HUES64 (cell line): Measurements from ENCODE around the gene RAX.
"Not testable (repeated sequence)": the region's sequence is repeated elsewhere in the genome, so short reads cannot be mapped to it uniquely, and the experiment has no call there.

Experiments used
- H3K27ac ChIP-seq: 2 replicates; pipeline ENCODE4 v1.7.0; 2013; ENCODE audit warnings: low read depth, low read length, inconsistent platforms
- H3K27me3 ChIP-seq: 2 replicates; pipeline ENCODE4 v1.6.1; 2013; ENCODE audit warnings: mild to moderate bottlenecking, low read length; ENCODE audit not compliant: insufficient read depth
- H3K36me3 ChIP-seq: 2 replicates; pipeline ENCODE4 v1.6.1; 2013; ENCODE audit warnings: mild to moderate bottlenecking, low read length; ENCODE audit not compliant: insufficient read depth
- H3K4me1 ChIP-seq: 2 replicates; pipeline ENCODE4 v1.6.1; 2013; ENCODE audit warnings: mild to moderate bottlenecking, low read length, moderate library complexity; ENCODE audit not compliant: insufficient read depth
- H3K4me3 ChIP-seq: 2 replicates; pipeline ENCODE4 v1.5.1; 2013; ENCODE audit warnings: mild to moderate bottlenecking, low read length, moderate library complexity
- H3K9ac ChIP-seq: 2 replicates; pipeline ENCODE4 v1.6.1; 2013; ENCODE audit warnings: mild to moderate bottlenecking, low read depth, low read length
- H3K9me3 ChIP-seq: 2 replicates; pipeline ENCODE4 v1.6.1; 2013; ENCODE audit warnings: low read depth, low read length; ENCODE audit not compliant: insufficient read depth
- WGBS: fragments of 150-250, 120-280 bp; methylation state at CpG from one replicate; pipeline ENCODE4 v1.1.7; 2013; ENCODE audit warnings: missing lambda C conversion rate; 5-methylcytosine and 5-hydroxymethylcytosine counted together

Gene RAX

DNA sequence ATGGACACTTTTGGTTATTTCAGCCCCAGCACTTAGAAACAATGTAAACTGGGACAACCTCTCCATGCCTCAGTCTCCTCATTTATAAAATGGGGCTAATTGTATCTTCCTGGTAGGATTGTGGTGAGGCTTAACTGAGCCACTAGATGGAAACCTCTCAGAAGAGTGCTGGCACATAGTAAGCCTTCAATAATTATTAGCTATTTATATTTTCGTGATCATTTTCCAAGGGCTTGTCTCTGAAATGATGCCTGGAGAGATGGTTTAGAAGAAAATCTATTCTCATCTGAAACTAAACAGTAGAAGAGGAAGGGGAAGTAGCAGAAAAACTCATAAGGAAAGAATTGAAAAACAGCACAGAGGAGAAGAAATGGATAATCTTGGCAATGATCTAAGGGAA lies 6.8 kb downstream of the RAX start:
- no CpG with 5 or more reads among the region's 1 CpG for WGBS
- peaks cover 21% of the 10 kb centered on the region for H3K4me1 ChIP-seq
- H3K36me3 ChIP-seq = no peaks in the 10 kb centered on the region
- no peak overlapping the region for H3K9ac ChIP-seq
- peaks cover 89% of the 10 kb centered on the region for H3K27me3 ChIP-seq
- H3K4me3 ChIP-seq = no peak overlapping the region
- no peaks in the 10 kb centered on the region for H3K9me3 ChIP-seq
- H3K27ac ChIP-seq = no peak overlapping the region

DNA sequence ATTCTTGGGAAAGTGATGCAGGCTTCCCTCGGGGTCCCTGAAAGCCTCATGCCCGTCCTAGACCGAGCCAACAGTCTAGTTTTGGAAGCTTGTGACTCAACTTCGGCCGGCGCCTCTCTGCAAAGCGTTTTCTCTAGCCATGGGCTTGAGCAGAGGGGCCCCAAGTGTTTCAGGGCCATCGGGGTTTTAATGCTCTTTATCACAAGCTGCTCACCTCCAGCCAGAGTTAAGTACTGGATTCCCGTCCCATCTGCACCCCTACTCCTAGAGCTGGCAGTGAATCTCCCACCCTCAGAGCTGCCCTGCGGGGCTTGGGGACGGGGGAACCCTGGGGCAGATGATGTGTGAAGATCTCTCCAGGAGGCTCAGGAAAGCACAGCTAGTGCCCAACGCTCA lies 7.3 kb downstream of the RAX start:
- 22% methylated on average over 12 of the region's 12 CpGs for WGBS
- Histone ChIP-seq H3K36me3 (no peaks in the 10 kb centered on the region), H3K27ac (no peak overlapping the region), H3K4me1 (peaks cover 17% of the 10 kb centered on the region), H3K9ac (no peak overlapping the region), H3K27me3 (peaks cover 85% of the 10 kb centered on the region), H3K4me3 (no peak overlapping the region), H3K9me3 (no peaks in the 10 kb centered on the region)

DNA sequence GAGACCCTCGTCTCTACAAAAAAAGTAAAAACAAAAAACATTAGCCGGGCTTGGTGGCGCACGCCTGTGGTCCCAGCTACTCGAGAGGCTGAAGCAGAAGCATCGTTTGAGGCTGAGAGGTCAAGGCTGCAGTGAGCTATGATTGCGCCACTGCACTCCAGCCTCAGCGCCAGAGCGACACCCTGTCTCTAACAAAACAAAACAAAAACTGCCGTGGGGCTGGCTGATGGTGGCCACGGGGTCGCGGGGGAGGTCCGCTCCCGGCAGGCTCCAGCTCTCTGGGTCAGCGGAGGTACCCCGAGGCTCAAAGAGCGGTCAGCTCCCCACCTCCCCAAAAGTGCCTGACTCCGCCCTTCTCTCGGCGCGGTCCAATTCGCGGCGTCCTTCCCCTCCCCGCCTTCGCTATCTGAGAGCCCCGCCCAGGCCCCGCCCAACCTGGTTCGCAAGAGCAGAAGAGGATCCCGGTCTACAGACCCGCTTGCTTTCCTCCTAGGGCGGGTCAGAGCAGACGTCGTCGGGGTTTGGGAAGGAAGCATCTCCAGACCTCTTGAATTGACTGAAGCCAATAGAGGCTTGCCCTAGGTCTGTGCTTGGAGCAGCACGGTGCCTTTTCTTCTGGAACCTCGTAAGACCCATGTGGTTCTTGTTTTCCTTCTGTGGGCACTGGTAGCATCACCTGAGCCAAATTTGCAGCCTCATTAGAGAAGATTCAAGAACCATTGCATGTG lies 7.8 kb downstream of the RAX start:
- no peaks in the 10 kb centered on the region for H3K9me3 ChIP-seq
- no peak overlapping the region for H3K27ac ChIP-seq
- peaks cover 11% of the 10 kb centered on the region; the same call in 1 of the 2 replicates for H3K4me1 ChIP-seq
- peaks cover 80% of the 10 kb centered on the region for H3K27me3 ChIP-seq
- no peaks in the 10 kb centered on the region for H3K36me3 ChIP-seq
- H3K9ac ChIP-seq = no peak overlapping the region
- H3K4me3 ChIP-seq = peak overlapping the region; percentile 53
- 3% methylated on average over 38 of the region's 38 CpGs for WGBS

DNA sequence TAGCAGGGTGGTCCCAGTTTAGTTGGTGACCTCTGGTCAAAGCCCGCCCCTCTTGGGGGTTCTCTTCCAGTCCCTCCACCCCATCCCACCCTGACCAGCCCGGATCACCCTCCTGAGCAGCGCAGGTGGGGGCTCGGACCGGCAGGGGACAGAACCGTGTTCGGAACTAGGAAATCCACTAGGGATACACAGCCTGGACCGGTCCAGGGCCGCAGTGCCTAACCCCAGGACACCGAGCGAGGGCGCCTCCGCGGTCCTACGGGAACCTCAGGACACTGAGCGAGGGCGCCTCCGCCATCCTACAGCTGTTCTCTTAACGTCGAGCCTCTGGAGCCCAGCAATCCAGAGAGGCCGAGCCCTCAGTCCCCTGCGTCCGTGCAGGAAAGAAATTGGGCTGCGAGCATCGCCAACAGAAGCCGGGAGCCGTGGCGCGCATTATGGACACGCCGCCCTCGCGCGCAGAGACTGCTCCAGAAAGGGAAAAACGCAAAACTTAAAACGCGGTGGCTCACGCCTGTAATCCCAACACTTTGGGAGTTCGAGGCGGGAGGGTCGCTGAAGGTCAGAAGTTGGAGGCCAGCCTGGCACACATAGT lies 8.5 kb downstream of the RAX start:
- Histone ChIP-seq H3K27me3 (peaks cover 76% of the 10 kb centered on the region), H3K9me3 (no peaks in the 10 kb centered on the region), H3K4me1 (peaks cover 8% of the 10 kb centered on the region; the same call in 1 of the 2 replicates), H3K27ac (no peak overlapping the region), H3K36me3 (no peaks in the 10 kb centered on the region), H3K9ac (no peak overlapping the region), H3K4me3 (peak overlapping the region; percentile 53)
- WGBS = 6% methylated on average over 41 of the region's 41 CpGs

DNA sequence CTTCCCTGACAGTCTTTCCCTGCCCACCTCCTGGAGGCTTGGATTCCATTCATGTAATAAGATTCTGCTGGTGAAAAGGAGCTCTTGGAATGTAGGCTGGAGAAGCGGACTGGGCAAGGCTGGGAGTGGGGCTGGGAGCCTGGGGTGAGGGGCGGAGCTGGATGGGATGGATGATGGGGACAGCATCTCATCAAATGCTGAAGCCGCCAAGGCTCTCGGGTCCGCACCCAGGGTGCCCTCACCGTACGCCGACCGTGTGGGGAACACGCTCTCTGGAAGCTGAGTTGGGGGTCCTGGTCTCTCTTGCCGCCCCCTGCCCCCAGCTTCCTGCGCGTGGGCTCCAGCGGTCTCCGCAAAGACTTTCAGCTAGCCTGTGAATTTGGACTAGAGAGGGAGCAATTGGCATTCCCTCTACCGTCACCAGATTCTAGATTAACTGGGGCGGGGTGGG lies 9.1 kb downstream of the RAX start:
- Histone ChIP-seq H3K4me1 (peaks cover 8% of the 10 kb centered on the region; the same call in 1 of the 2 replicates), H3K4me3 (no peak overlapping the region), H3K36me3 (no peaks in the 10 kb centered on the region), H3K9ac (no peak overlapping the region), H3K27ac (no peak overlapping the region), H3K9me3 (no peaks in the 10 kb centered on the region), H3K27me3 (peaks cover 70% of the 10 kb centered on the region)
- 5% methylated on average over 15 of the region's 17 CpGs for WGBS

DNA sequence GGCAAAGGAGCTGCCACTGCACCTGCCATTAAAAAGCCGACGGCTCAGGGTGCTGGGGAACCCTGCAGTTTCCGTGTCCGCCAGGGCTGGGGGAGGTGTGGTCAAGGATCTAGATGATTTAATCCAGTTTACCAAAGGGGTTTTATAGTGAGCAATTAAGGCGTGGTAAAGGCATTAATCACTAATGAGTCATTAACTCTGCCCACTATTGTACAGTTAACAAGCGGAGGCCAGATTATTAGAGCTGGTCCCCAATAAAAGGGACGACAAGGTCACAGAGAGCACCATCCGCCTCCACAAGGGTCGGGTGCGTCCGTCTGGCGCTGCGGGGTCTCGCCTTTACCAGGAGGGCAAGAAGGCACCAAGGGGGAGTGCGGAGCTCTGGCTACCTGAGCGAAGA lies 9.6 kb downstream of the RAX start:
- Histone ChIP-seq H3K9ac (no peak overlapping the region), H3K36me3 (no peaks in the 10 kb centered on the region), H3K9me3 (no peaks in the 10 kb centered on the region), H3K27ac (no peak overlapping the region), H3K27me3 (peaks cover 66% of the 10 kb centered on the region), H3K4me3 (no peak overlapping the region), H3K4me1 (peaks cover 8% of the 10 kb centered on the region; the same call in 1 of the 2 replicates)
- 11% methylated on average over 15 of the region's 16 CpGs for WGBS

DNA sequence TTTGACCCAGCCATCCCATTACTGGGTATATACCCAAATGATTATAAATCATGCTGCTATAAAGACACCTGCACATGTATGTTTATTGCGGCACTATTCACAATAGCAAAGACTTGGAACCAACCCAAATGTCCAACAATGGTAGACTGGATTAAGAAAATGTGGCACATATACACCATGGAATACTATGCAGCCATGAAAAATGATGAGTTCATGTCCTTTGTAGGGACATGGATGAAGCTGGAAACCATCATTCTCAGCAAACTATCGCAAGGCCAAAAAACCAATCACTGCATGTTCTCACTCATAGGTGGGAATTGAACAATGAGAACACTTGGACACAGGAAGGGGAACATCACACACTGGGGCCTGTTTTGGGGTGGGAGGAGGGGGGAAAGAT lies 11.0 kb downstream of the RAX start:
- H3K36me3 ChIP-seq, H3K27ac ChIP-seq, H3K4me3 ChIP-seq, H3K9ac ChIP-seq, H3K4me1 ChIP-seq, H3K9me3 ChIP-seq: not testable (repeated sequence)
- no CpG with 5 or more reads among the region's 2 CpGs for WGBS
- H3K27me3 ChIP-seq = peaks cover 52% of the 10 kb centered on the region

DNA sequence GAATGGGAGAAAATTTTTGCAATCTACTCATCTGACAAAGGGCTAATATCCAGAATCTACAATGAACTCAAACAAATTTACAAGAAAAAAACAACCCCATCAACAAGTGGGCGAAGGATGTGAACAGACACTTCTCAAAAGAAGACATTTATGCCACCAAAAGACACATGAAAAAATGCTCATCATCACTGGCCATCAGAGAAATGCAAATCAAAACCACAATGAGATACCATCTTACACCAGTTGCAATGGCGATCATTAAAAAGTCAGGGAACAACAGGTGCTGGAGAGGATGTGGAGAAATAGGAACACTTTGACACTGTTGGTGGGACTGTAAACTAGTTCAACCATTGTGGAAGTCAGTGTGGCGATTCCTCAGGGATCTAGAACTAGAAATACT lies 11.4 kb downstream of the RAX start:
- WGBS = 80% methylated on average over 1 of the region's 3 CpGs
- not testable (repeated sequence) for H3K9me3 ChIP-seq, H3K9ac ChIP-seq, H3K36me3 ChIP-seq, H3K4me3 ChIP-seq, H3K27ac ChIP-seq, H3K4me1 ChIP-seq
- H3K27me3 ChIP-seq = peaks cover 48% of the 10 kb centered on the region

DNA sequence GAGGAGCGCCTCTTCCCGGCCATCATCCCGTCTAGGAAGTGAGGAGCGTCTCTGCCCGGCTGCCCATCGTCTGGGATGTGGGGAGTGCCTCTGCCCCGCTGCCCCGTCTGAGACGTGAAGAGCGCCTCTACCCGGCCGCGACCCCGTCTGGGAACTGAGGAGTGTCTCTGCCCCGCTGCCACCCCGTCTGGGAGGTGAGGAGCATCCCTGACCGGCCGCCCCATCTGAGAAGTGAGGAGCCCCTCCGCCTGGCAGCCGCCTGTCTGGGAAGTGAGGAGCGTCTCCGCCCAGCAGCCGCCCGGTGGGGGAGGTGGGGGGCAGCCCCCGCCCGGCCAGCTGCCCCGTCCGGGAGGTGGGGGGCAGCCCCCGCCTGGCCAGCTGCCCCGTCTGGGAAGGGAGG lies 17.8 kb downstream of the RAX start:
- not testable (repeated sequence) for H3K27ac ChIP-seq, H3K36me3 ChIP-seq, H3K9ac ChIP-seq, H3K9me3 ChIP-seq, H3K4me1 ChIP-seq, H3K27me3 ChIP-seq, H3K4me3 ChIP-seq
- 84% methylated on average over 28 of the region's 30 CpGs for WGBS

DNA sequence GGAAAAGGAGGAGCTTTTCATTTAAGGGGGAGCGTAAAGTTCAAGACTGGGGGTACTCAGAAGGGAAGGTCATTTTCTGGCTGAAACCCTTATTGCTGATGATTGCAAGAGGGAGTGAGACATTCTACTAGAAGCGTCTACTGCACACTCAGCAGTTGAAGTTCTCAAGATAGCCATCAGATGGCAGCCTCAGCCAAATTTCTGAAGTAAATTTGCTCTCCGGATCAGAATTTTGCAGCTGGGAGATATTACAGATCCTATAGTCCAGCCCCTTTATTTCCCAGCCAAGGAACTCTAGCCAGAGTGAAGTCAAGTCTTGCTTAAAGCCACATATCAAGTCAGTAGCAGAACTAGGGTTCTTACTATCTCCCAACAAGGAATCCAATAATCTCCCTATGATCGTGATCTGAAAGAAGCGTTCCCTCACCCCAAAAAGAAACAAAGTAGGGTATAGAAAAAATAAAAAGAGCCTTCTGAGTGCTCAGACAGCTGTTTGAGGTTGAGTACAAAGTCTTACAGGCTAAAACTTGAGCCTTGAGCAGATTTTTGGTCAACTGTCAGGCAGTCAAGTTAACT lies 24.0 kb downstream of the RAX start:
- peaks cover 50% of the 10 kb centered on the region for H3K27me3 ChIP-seq
- H3K4me3 ChIP-seq = no peak overlapping the region
- no peaks in the 10 kb centered on the region for H3K9me3 ChIP-seq
- 11% methylated on average over 3 of the region's 5 CpGs for WGBS
- H3K36me3 ChIP-seq = no peaks in the 10 kb centered on the region
- H3K27ac ChIP-seq = no peak overlapping the region
- no peak overlapping the region for H3K9ac ChIP-seq
- H3K4me1 ChIP-seq = no peaks in the 10 kb centered on the region

DNA sequence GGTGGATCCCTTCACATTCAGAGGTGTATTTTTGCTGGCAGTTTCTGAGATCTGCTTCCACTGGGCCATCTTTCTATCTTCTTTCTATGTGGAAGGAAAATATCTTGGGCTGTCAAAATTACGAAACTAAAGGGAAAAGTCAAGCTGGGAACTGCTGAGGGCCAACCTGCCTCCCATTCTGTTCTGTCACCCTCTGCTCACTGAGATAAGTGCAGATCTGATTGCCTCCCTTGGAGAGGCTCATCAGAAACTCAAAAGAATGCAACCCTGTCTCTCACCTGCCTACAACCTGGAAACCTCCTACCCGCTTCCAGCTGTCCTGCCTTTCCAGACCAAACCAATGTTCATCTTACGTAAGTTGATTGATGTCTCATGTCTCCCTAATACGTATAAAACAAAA lies 26.5 kb downstream of the RAX start:
- Histone ChIP-seq H3K27me3 (peaks cover 55% of the 10 kb centered on the region), H3K4me3 (no peak overlapping the region), H3K9me3 (no peaks in the 10 kb centered on the region), H3K9ac (no peak overlapping the region), H3K4me1 (no peaks in the 10 kb centered on the region), H3K36me3 (no peaks in the 10 kb centered on the region), H3K27ac (no peak overlapping the region)
- WGBS = 64% methylated on average over 4 of the region's 4 CpGs
